Motor neuron (in vitro differentiated cells): ENCODE measurements around the gene BTBD9. TPM values are rescaled to one million over a fixed set of nuclear protein-coding genes. Genes with fewer than 3 reads are reported as not detected.
A peak's percentile ranks its signal among the peaks of the same experiment; 100 is the strongest.

ENCODE experiments used
- ATAC-seq, 8 experiments: fragments of 200-7000 bp; cut with Tn5 transposase; replicated peaks in 6 of 8; 2 replicates each; pipeline ENCODE4 v1.8.0; 2021; ENCODE audit warnings: mild to moderate bottlenecking in 8 of 8, moderate library complexity in 8 of 8
- H3K27ac ChIP-seq, 2 donors: fragments of 250-450 bp; sonication (Bioruptor Pico); 2 replicates each; pipeline ENCODE4 v1.9.0; 2021; ENCODE audit warnings: antibody characterized with exemption in 2 of 2, mild to moderate bottlenecking in 2 of 2, moderate library complexity in 1 of 2
- H3K4me1 ChIP-seq, 2 donors: fragments of 250-450 bp; sonication (Bioruptor Pico); replicated peaks in 1 of 2; 2 replicates each; pipeline ENCODE4 v1.6.1; 2021; ENCODE audit warnings: antibody characterized with exemption in 2 of 2, mild to moderate bottlenecking in 2 of 2, moderate library complexity in 1 of 2
- H3K4me3 ChIP-seq, 5 donors: fragments of 250-450 bp; sonication (Bioruptor Pico); 2 replicates each; pipeline ENCODE4 v1.9.0; 2021; ENCODE audit warnings: antibody characterized with exemption in 5 of 5, mild to moderate bottlenecking in 5 of 5, moderate library complexity in 4 of 5
- WGBS, 10 experiments: fragments of 450-650 bp; shearing (Covaris generic); methylation state at CpG; one replicate each; pipeline ENCODE4 v1.0.0; 2022; 5-methylcytosine and 5-hydroxymethylcytosine counted together
- in situ Hi-C, 9 experiments: fragments of 400-800 bp; cut with MboI; loops; one replicate each; pipeline ENCODE4 v1.15.0; 2021; ENCODE audit warnings: low sequenced_read_pairs in 9 of 9, low pct_unique_long_range_greater_than_20kb in 2 of 9; ENCODE audit not compliant: unreplicated experiment in 9 of 9
- total RNA-seq, 8 experiments: library from RNA; unstranded; fragments of 300-600 nt; gene quantifications; 2 replicates each; pipeline versions ENCODE4 v1.2.3 to v1.2.4, GENCODE V29; 2022

Gene BTBD9
- total RNA-seq, 8 experiments from 2014 or later = 3.8 to 13.0 (median 9.0) TPM

GRCh38 chr6:38279423-38279822, 360.3 kb downstream of the BTBD9 start:
- in situ Hi-C loops = no loop called here
- ATAC-seq = peak in 6 of 8 experiments; percentile 38 to 70 (median 65)
- peaks cover 34 to 36% of the 10 kb centered on the region in 2 donors for H3K4me1 ChIP-seq
- H3K27ac ChIP-seq = no peak overlapping the region
- WGBS, 10 experiments = 7 to 70% (median 33%) methylated on average over 1 to 4 of the region's 4 CpGs; no CpG with 5 or more reads in 1 of the 10 experiments
- no peak overlapping the region for H3K4me3 ChIP-seq

GRCh38 chr6:38273325-38273724, 366.4 kb downstream of the BTBD9 start:
- WGBS, 10 experiments = 0 to 100% (median 89%) methylated on average over 1 of the region's 1 CpG; no CpG with 5 or more reads in 5 of the 10 experiments

GRCh38 chr6:38272222-38272621, 367.5 kb downstream of the BTBD9 start:
- ATAC-seq = no peak
- in situ Hi-C loops = no loop called here
- Histone ChIP-seq H3K4me3 (no peak overlapping the region), H3K4me1 (peaks cover 22 to 30% of the 10 kb centered on the region in 2 donors), H3K27ac (no peak overlapping the region)
- WGBS, 10 experiments = 43 to 91% (median 67%) methylated on average over 1 of the region's 1 CpG; no CpG with 5 or more reads in 5 of the 10 experiments

More at GRCh38 chr6:38273325-38273724, 366.4 kb downstream of the BTBD9 start:
- in situ Hi-C loops = no loop called here
- Histone ChIP-seq H3K4me3 (no peak overlapping the region), H3K4me1 (peaks cover 22 to 30% of the 10 kb centered on the region in 2 donors), H3K27ac (no peak overlapping the region)
- ATAC-seq = peak in 2 of 8 experiments; percentile 19 to 47

- Histone ChIP-seq H3K27ac (no peak overlapping the region), H3K4me3 (no peak overlapping the region), H3K4me1 (peaks cover 29 to 38% of the 10 kb centered on the region in 2 donors)
- ATAC-seq = no peak
- in situ Hi-C loops = no loop called here
Measured at GRCh38 chr6:38271081-38271480, 368.6 kb downstream of the BTBD9 start.

- Histone ChIP-seq H3K4me3 (no peak overlapping the region), H3K4me1 (peaks cover 32 to 39% of the 10 kb centered on the region in 2 donors), H3K27ac (no peak overlapping the region)
- in situ Hi-C loops = no loop called here
- 80 to 100% (median 86%) methylated on average over 1 of the region's 1 CpG; no CpG with 5 or more reads in 7 of the 10 experiments for WGBS, 10 experiments
- peak in 1 of 8 experiments; percentile 10 for ATAC-seq
Measured at GRCh38 chr6:38270367-38270766, 369.4 kb downstream of the BTBD9 start.

- H3K4me1 ChIP-seq = peaks cover 36 to 43% of the 10 kb centered on the region in 2 donors
- in situ Hi-C loops = no loop called here
- no peak overlapping the region for H3K4me3 ChIP-seq
- ATAC-seq = peak; percentile 68 to 88 (median 80)
- 0 to 67% (median 43%) methylated on average over 2 to 6 of the region's 9 CpGs; no CpG with 5 or more reads in 2 of the 10 experiments for WGBS, 10 experiments
- peak overlapping the region in 1 of 2 donors; percentile 18 for H3K27ac ChIP-seq
Measured at GRCh38 chr6:38269461-38270172, 370.1 kb downstream of the BTBD9 start.

- peaks cover 48 to 52% of the 10 kb centered on the region in 2 donors for H3K4me1 ChIP-seq
- ATAC-seq = no peak
- 67 to 100% (median 84%) methylated on average over 1 to 4 of the region's 4 CpGs; no CpG with 5 or more reads in 1 of the 10 experiments for WGBS, 10 experiments
- in situ Hi-C loops = no loop called here
- H3K4me3 ChIP-seq = no peak overlapping the region
- H3K27ac ChIP-seq = no peak overlapping the region
Measured at GRCh38 chr6:38268342-38268741, 371.4 kb downstream of the BTBD9 start.

GRCh38 chr6:38266921-38267354, 372.8 kb downstream of the BTBD9 start:
- in situ Hi-C loops = no loop called here
- no peak for ATAC-seq
- H3K4me1 ChIP-seq = peaks cover 61 to 66% of the 10 kb centered on the region in 2 donors

GRCh38 chr6:38264605-38265004, 375.1 kb downstream of the BTBD9 start:
- in situ Hi-C loops = no loop called here
- Histone ChIP-seq H3K4me3 (no peak overlapping the region), H3K27ac (peak overlapping the region in 1 of 2 donors; percentile 40), H3K4me1 (peaks cover 59 to 70% of the 10 kb centered on the region in 2 donors)
- WGBS, 10 experiments = 0 to 100% (median 50%) methylated on average over 1 to 6 of the region's 8 CpGs; no CpG with 5 or more reads in 1 of the 10 experiments
- no peak for ATAC-seq

More at GRCh38 chr6:38266921-38267354, 372.8 kb downstream of the BTBD9 start:
- Histone ChIP-seq H3K4me3 (no peak overlapping the region), H3K27ac (no peak overlapping the region)
- WGBS, 10 experiments = 48 to 100% (median 78%) methylated on average over 1 to 7 of the region's 7 CpGs; no CpG with 5 or more reads in 1 of the 10 experiments

GRCh38 chr6:38262609-38263008, 377.1 kb downstream of the BTBD9 start:
- Histone ChIP-seq H3K4me3 (no peak overlapping the region), H3K4me1 (peaks cover 48 to 51% of the 10 kb centered on the region in 2 donors), H3K27ac (peak overlapping the region; percentile 71 to 85)
- in situ Hi-C loops = no loop called here
- WGBS, 10 experiments = 6 to 67% (median 20%) methylated on average over 1 to 2 of the region's 2 CpGs; no CpG with 5 or more reads in 4 of the 10 experiments
- ATAC-seq = peak in 7 of 8 experiments; percentile 6 to 64 (median 36)

GRCh38 chr6:38262026-38262425, 377.7 kb downstream of the BTBD9 start:
- in situ Hi-C loops = no loop called here
- Histone ChIP-seq H3K4me3 (no peak overlapping the region), H3K27ac (peak overlapping the region; percentile 79 to 85), H3K4me1 (peaks cover 42 to 46% of the 10 kb centered on the region in 2 donors)
- WGBS, 10 experiments = 0% methylated on average over 1 of the region's 1 CpG; no CpG with 5 or more reads in 6 of the 10 experiments
- ATAC-seq = peak; percentile 96 to 99 (median 97)

- in situ Hi-C loops = no loop called here
- peaks cover 38 to 42% of the 10 kb centered on the region in 2 donors for H3K4me1 ChIP-seq
- WGBS, 10 experiments = 0 to 50% (median 18%) methylated on average over 1 to 3 of the region's 3 CpGs
- H3K27ac ChIP-seq = peak overlapping the region; percentile 79 to 85
- no peak overlapping the region for H3K4me3 ChIP-seq
- peak; percentile 27 to 74 (median 56) for ATAC-seq
Measured at GRCh38 chr6:38261626-38262025, 378.1 kb downstream of the BTBD9 start.

GRCh38 chr6:38259736-38260135, 380.0 kb downstream of the BTBD9 start:
- H3K27ac ChIP-seq = no peak overlapping the region
- ATAC-seq = no peak
- in situ Hi-C loops = no loop called here
- H3K4me1 ChIP-seq = peaks cover 31 to 36% of the 10 kb centered on the region in 2 donors
- no peak overlapping the region for H3K4me3 ChIP-seq
- WGBS, 10 experiments = 15 to 100% (median 90%) methylated on average over 1 to 2 of the region's 2 CpGs
